Brain pericyte (primary cell): ENCODE data around the gene KYNU.
"Not testable (repeated sequence)": the region's sequence is repeated elsewhere in the genome, so short reads cannot be mapped to it uniquely, and the experiment has no call there.

Experiments
- DNase-seq: peaks from one replicate; pipeline ENCODE4 v3.0.0-alpha.2; 2012; ENCODE audit warnings: low read depth, low spot score

KYNU gene

DNA sequence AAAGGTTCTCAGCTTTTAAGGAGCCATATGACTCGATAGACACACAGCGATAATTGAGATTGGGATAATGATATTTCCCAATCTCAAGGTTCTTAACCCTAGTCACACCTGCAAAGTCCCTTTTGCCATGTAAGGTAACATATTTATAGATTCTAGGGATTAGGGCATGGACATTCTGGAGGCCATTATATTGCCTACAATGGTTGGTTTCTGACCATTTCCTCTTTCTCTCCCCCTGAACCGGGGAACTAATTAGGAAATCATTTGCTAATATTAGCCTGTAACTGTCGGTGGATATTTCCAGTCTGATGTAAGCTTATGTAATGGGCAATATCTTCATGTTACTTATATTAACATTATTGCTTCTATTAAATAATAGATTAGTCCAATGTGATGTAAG lies 210.9 kb downstream of the KYNU start:
- no peak for DNase-seq

DNA sequence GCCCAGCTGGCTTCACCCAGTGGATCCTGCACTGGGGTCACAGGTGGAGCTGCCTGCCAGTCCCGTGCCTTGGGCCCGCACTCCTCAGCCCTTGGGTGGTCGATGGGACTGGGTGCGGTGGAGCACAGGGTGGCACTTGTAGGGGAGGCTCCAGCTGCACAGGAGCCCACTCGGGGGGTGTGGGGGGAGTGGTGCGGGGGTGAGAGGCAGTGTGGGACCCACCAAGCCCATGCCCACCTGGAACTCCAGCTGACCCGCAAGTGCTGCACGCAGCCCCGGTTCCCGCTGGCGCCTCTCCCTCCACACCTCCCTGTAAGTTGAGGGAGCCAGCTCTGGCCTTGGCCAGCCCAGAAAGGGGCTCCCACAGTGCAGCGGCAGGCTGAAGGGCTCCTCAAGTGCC lies 212.1 kb downstream of the KYNU start:
- DNase-seq = not testable (repeated sequence)
